ENCODE measurements around the gene TNFRSF13B.
"Not testable (repeated sequence)": the region's sequence is repeated elsewhere in the genome, so short reads cannot be mapped to it uniquely, and the experiment has no call there.

DNA sequence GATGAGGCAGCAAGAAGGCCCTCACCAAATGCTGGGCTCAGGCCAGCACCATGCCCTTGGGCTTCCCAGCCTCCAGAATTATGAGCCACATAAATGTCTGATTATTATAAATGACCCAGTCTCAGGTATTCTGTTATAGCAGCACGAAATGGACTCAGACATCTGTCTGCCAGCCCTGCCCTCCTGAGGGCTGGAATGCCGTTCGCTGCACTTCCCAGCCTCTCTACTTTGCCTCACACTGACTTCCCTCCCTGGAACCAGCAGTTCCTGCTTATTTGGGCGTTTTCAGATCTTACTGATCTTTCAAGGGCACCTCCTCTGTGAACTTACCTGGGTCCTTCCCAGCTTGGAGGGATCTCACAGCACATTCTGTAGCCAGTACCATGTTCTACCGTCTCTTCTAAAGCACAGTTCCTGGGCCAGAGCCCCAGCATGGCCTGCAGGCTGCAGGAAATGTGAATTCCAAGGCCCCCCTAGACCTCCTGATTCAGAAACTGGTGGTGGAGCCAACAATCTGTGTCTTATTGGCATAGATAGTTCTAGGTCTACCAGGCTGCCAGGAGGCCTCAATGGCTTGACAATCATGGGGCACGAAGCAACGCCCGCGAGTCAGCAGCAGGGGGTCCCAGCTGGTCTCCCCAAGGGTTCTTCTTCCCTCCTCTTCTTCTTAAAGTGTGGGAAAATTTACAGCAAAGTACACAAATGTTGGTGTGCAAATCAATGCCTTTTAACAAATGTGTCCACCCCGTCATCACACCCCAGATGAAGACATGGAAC lies 36.9 kb upstream of the TNFRSF13B start:
- TF ChIP-seq, protein P1, sequence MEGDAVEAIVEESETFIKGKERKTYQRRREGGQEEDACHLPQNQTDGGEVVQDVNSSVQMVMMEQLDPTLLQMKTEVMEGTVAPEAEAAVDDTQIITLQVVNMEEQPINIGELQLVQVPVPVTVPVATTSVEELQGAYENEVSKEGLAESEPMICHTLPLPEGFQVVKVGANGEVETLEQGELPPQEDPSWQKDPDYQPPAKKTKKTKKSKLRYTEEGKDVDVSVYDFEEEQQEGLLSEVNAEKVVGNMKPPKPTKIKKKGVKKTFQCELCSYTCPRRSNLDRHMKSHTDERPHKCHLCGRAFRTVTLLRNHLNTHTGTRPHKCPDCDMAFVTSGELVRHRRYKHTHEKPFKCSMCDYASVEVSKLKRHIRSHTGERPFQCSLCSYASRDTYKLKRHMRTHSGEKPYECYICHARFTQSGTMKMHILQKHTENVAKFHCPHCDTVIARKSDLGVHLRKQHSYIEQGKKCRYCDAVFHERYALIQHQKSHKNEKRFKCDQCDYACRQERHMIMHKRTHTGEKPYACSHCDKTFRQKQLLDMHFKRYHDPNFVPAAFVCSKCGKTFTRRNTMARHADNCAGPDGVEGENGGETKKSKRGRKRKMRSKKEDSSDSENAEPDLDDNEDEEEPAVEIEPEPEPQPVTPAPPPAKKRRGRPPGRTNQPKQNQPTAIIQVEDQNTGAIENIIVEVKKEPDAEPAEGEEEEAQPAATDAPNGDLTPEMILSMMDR (optimal IDR thresholded peaks at IDR 0.05 in 1 of 3, IDR thresholded peaks at IDR 0.05 in 1 of 3, conservative IDR thresholded peaks at IDR 0.05 in 1 of 3; ENCODE audit: extremely low read depth in 1 of 3, insufficient read depth in 2 of 3, low read length in 3 of 3) = not testable (repeated sequence)
- not testable (repeated sequence) for TF ChIP-seq EZH2 (IDR thresholded peaks at IDR 0.05; ENCODE audit: low read length)
